Measurements from ENCODE around the gene ATXN1.
"Not testable (repeated sequence)": the region's sequence is repeated elsewhere in the genome, so short reads cannot be mapped to it uniquely, and the experiment has no call there.

Gene ATXN1

GRCh38 chr6:16391451-16391912 is 369.8 kb downstream of the ATXN1 start:
- H3K4me3 ChIP-seq (ENCODE audit: low read length), result no peak overlapping the region
- TF ChIP-seq CTCF (conservative IDR thresholded peaks at IDR 0.05; ENCODE audit: low read depth, low read length), result no peak
- no peak for DNase-seq (ENCODE audit: low read depth)

- not testable (repeated sequence) for DNase-seq (ENCODE audit: low read depth); H3K4me3 ChIP-seq (ENCODE audit: low read length)
Measured at GRCh38 chr6:16390909-16391450, 370.3 kb downstream of the ATXN1 start.

DNA sequence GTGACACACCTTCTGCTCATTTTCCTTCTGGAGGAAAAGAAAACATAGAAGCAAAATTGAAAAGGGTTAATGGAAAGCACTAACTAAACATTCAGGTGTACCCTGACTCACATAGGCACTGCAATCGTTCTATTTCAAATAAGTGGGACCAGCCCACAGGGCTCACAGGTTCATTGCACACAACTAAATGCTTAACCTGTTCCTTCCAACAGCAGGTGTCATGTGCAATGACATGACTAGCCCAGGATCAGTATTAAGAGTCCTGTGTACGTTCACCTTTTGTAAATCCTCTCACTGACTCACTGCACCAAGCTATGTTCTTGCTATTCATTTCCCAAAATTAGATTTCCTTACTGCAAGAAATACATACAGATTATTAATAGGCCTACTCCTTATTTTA is 371.6 kb downstream of the ATXN1 start:
- H3K4me3 ChIP-seq (ENCODE audit: low read length), result no peak overlapping the region
- no peak for DNase-seq (ENCODE audit: low read depth)
- no peak for TF ChIP-seq CTCF (conservative IDR thresholded peaks at IDR 0.05; ENCODE audit: low read depth, low read length)

DNA sequence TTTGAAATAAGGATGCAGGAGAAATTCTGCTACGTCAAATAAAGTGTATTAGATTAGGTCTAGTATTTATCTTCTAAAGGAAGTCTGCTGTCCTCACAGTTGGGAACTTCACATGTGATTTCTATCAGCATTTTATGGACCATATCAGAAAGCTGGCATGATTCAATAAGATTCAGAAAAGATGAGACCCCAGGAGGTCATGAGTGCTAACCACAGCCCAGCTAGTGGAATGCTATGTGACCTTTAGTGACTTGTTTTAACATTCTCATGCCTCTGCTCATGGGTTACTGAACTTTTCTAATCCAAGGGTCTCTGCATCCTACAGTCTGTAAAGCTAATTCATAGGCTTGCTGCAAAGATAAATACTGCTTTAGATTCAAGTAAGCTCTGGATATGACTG is 372.8 kb downstream of the ATXN1 start:
- DNase-seq (ENCODE audit: low read depth), result no peak
- no peak for TF ChIP-seq CTCF (conservative IDR thresholded peaks at IDR 0.05; ENCODE audit: low read depth, low read length)
- no peak overlapping the region for H3K4me3 ChIP-seq (ENCODE audit: low read length)

DNA sequence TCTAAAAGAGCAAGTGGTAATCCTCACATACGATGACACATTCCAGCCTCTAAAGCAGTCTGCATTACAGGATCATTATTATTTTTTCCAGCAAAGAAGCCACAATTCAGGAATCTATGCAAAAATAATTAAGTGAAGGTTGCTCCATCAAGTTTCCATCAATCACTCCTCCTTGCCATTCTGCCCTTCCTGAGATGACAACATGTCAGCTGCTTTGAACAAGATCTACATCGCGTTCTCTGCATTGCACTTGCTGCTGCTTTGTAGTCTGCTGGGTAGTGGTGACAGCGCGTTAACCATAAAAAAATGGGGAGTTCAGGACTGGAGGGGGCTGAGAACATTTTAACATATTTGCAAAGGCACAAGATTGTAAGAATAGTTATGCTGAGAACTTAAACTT is 375.2 kb downstream of the ATXN1 start:
- no peak overlapping the region for H3K4me3 ChIP-seq (ENCODE audit: low read length)
- TF ChIP-seq CTCF (conservative IDR thresholded peaks at IDR 0.05; ENCODE audit: low read depth, low read length), result no peak
- DNase-seq (ENCODE audit: low read depth), result no peak

GRCh38 chr6:16383607-16384206 is 377.6 kb downstream of the ATXN1 start:
- H3K4me3 ChIP-seq (ENCODE audit: low read length), result no peak overlapping the region
- TF ChIP-seq CTCF (conservative IDR thresholded peaks at IDR 0.05; ENCODE audit: low read depth, low read length), result no peak
- DNase-seq (ENCODE audit: low read depth), result no peak

GRCh38 chr6:16381968-16382367 is 379.3 kb downstream of the ATXN1 start:
- DNase-seq (ENCODE audit: low read depth); H3K4me3 ChIP-seq (ENCODE audit: low read length): not testable (repeated sequence)

DNA sequence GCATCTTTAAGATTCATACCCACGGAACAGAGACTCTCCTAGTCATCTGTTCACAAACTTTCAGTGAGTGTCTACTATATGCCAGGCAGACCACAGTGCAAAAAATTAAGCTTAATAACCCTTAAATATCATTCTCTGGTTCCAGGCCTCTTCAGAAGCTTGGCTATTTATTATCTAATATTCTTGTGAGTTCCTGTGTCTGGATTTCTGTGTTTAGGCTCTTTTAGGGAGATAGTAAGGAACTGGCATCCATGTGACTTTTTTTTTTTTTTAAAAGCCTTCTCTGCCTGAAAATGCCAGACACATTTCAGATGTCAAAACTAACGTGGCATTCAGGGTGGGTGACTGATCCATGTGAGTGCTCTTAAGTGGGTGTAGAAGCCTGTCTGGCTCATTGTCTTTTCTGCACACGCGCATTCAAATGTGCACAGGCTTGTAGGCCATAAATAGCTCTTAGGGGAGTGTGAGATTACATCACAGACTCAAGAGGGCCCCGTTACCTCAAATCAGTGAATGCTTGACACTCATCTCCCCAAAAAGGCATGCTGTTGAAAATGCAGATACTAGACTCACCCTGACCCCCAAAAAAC is 380.9 kb downstream of the ATXN1 start:
- TF ChIP-seq CTCF (conservative IDR thresholded peaks at IDR 0.05; ENCODE audit: low read depth, low read length), result no peak
- no peak for DNase-seq (ENCODE audit: low read depth)
- H3K4me3 ChIP-seq (ENCODE audit: low read length), result no peak overlapping the region

- not testable (repeated sequence) for H3K4me3 ChIP-seq (ENCODE audit: low read length)
Measured at GRCh38 chr6:16378360-16378759, 382.9 kb downstream of the ATXN1 start.

More at GRCh38 chr6:16378360-16378759, 382.9 kb downstream of the ATXN1 start:
- not testable (repeated sequence) for DNase-seq (ENCODE audit: low read depth)
